DOHH2 (cell line): ENCODE data around the gene RMDN2.

ENCODE experiments used
- H3F3A ChIP-seq: fragments of 200-600 bp; sonication (generic), shearing (Covaris generic); 2 replicates; pipeline ENCODE4 v1.6.0; 2016; ENCODE audit warnings: antibody characterized with exemption, mild to moderate bottlenecking; ENCODE audit not compliant: control insufficient read depth, insufficient read depth
- H3K27ac ChIP-seq: fragments of 200-600 bp; sonication (generic); 2 replicates; pipeline ENCODE4 v1.5.1; 2014; ENCODE audit warnings: low read depth, mild to moderate bottlenecking, low read length, moderate library complexity
- H3K27me3 ChIP-seq: fragments of 200-600 bp; sonication (generic); 2 replicates; pipeline ENCODE4 v1.6.1; 2014; ENCODE audit warnings: mild to moderate bottlenecking, low read length, mixed read lengths; ENCODE audit not compliant: control insufficient read depth
- H3K36me3 ChIP-seq: fragments of 200-600 bp; sonication (generic); 2 replicates; pipeline ENCODE4 v1.6.1; 2014; ENCODE audit warnings: mild to moderate bottlenecking, low read length, moderate library complexity, mixed read lengths; ENCODE audit not compliant: control insufficient read depth
- H3K4me1 ChIP-seq: fragments of 200-600 bp; sonication (generic); 2 replicates; pipeline ENCODE4 v1.6.1; 2014; ENCODE audit warnings: mild to moderate bottlenecking, low read length, mixed read lengths; ENCODE audit not compliant: control insufficient read depth
- H3K4me2 ChIP-seq: fragments of 200-600 bp; sonication (generic); 2 replicates; pipeline ENCODE4 v1.6.0; 2014; ENCODE audit warnings: mild to moderate bottlenecking, low read length, moderate library complexity
- H3K4me3 ChIP-seq: fragments of 200-600 bp; sonication (generic); 2 replicates; pipeline ENCODE4 v1.5.1; 2014; ENCODE audit warnings: mild to moderate bottlenecking, low read length, mixed read lengths
- H3K79me2 ChIP-seq: fragments of 200-600 bp; sonication (generic); 2 replicates; pipeline ENCODE4 v1.6.1; 2014; ENCODE audit warnings: mild to moderate bottlenecking, low read length, mixed read lengths; ENCODE audit not compliant: control insufficient read depth
- H3K9me2 ChIP-seq: fragments of 200-600 bp; sonication (generic); replicated peaks from 2 replicates; pipeline ENCODE4 v1.6.1; 2014; ENCODE audit warnings: mild to moderate bottlenecking, low read length, mixed read lengths; ENCODE audit not compliant: control insufficient read depth
- H3K9me3 ChIP-seq: fragments of 200-600 bp; sonication (generic); 2 replicates; pipeline ENCODE4 v1.6.1; 2014; ENCODE audit warnings: antibody characterized with exemption, low read length, mixed read lengths; ENCODE audit not compliant: control insufficient read depth, insufficient read depth
- H4K20me1 ChIP-seq: fragments of 200-600 bp; sonication (generic); 2 replicates; pipeline ENCODE4 v1.6.0; 2014; ENCODE audit warnings: low read depth, mild to moderate bottlenecking, antibody characterized with exemption, low read length, moderate library complexity; ENCODE audit not compliant: control insufficient read depth, insufficient read depth
- EZH2phosphoT487 ChIP-seq: fragments of 200-600 bp; sonication (generic); IDR thresholded peaks from 2 replicates; pipeline ENCODE4 v1.6.1; 2017; ENCODE audit warnings: borderline replicate concordance, mild to moderate bottlenecking, antibody characterized with exemption, low read length, moderate library complexity, mixed read lengths
- TF ChIP-seq, protein P1 (sequence below): fragments of 200-600 bp; sonication (generic); IDR thresholded peaks from one replicate; pipeline ENCODE4 v1.5.1; 2014; ENCODE audit warnings: antibody characterized with exemption, mild to moderate bottlenecking, low read depth, low read length; ENCODE audit not compliant: poor library complexity, severe bottlenecking

RMDN2 gene

DNA sequence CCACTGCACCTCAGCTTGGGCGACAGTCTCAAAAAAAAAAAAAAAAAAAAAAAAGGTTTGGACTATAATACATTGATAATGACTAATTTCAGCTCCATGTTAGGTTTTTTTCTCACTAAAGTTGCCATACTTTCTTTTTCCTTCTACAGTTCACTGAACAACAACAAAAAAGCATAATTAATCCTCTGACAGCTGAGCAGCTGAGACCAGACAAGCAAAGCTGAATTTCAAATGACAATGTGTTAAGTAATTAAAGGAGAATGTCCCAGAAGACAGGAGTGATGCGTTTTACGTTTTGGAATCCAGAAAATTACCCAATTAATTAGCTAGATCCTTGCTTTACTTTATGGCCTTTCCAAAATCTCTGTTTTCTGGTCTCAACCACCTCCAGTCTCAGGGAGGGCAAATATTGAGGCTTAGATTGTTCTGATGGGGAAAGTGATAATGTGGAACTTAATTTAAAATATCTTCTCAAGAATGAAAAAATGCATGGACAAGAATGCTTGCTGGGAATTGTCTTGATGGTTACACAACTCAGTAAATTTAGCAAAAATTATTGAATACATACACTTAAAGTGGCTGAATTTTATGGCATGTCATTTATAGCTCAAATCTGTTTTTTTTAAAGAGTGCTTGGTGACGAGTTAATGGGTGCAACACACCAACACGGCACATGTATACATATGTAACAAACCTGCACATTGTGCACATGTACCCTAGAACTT lies 17.4 kb upstream of the RMDN2 start:
- Histone ChIP-seq H3F3A (no peaks in the 10 kb centered on the region), H4K20me1 (no peaks in the 10 kb centered on the region), H3K79me2 (no peaks in the 10 kb centered on the region), H3K4me2 (no peak overlapping the region), H3K4me1 (no peaks in the 10 kb centered on the region), H3K9me3 (no peaks in the 10 kb centered on the region), H3K9me2 (no peaks in the 10 kb centered on the region), H3K4me3 (no peak overlapping the region), H3K27me3 (no peaks in the 10 kb centered on the region), H3K27ac (no peak overlapping the region), H3K36me3 (no peaks in the 10 kb centered on the region)
- TF ChIP-seq, protein P1, sequence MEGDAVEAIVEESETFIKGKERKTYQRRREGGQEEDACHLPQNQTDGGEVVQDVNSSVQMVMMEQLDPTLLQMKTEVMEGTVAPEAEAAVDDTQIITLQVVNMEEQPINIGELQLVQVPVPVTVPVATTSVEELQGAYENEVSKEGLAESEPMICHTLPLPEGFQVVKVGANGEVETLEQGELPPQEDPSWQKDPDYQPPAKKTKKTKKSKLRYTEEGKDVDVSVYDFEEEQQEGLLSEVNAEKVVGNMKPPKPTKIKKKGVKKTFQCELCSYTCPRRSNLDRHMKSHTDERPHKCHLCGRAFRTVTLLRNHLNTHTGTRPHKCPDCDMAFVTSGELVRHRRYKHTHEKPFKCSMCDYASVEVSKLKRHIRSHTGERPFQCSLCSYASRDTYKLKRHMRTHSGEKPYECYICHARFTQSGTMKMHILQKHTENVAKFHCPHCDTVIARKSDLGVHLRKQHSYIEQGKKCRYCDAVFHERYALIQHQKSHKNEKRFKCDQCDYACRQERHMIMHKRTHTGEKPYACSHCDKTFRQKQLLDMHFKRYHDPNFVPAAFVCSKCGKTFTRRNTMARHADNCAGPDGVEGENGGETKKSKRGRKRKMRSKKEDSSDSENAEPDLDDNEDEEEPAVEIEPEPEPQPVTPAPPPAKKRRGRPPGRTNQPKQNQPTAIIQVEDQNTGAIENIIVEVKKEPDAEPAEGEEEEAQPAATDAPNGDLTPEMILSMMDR, result no peak
- TF ChIP-seq EZH2phosphoT487, result no peak

DNA sequence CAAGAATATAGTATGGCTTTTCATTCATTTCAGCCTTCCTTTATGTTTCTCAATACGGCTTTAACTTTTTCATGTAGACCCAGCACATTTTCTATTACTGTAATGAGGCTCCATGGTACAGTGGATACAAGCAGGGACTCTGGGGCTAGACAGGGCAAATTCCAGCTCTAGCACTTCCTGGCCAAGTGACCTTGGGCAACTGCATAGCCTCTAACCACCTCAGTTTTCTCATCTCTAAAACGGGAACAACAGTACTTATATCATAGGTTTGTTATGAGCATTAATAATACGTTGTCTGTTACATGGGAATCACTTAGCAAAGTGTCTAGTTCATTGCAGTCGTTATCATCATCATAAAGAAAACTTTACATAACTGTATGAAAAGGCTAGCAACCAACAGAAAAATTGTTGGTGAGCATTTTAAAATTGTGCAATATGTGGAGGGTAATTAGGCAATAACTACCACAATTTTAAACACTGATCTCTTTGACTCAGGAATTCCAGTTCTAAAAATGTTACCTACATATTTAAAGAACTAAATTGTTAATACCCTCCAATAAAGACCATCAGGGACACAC lies 13.7 kb upstream of the RMDN2 start:
- Histone ChIP-seq H3K4me1 (no peaks in the 10 kb centered on the region), H3K9me2 (no peaks in the 10 kb centered on the region), H4K20me1 (no peaks in the 10 kb centered on the region), H3K27me3 (no peaks in the 10 kb centered on the region), H3K36me3 (no peaks in the 10 kb centered on the region), H3K4me3 (no peak overlapping the region), H3K4me2 (no peak overlapping the region), H3K79me2 (no peaks in the 10 kb centered on the region), H3F3A (no peaks in the 10 kb centered on the region), H3K27ac (no peak overlapping the region), H3K9me3 (no peaks in the 10 kb centered on the region)
- no peak for TF ChIP-seq EZH2phosphoT487
- TF ChIP-seq, protein P1, result no peak

DNA sequence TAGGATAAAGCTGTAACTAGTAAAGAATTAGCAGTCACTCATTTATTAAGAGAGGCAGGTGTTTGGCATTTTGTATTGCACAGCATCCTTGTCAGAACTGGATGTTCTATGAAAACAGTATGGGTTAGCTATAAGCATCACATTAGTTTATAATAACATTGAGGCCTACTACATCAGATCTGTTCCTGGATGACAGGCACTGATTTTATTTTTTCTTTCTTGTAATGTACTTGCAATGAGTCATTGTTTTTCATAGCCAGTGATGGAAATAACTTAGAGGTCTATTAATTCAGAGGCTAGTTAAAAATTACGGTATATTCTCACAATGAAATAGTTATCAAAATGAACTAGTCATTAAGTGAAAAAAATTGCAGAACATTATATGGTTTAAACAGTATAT lies 13.0 kb upstream of the RMDN2 start:
- Histone ChIP-seq H3K36me3 (no peaks in the 10 kb centered on the region), H4K20me1 (no peaks in the 10 kb centered on the region), H3K79me2 (no peaks in the 10 kb centered on the region), H3K4me3 (no peak overlapping the region), H3K27me3 (no peaks in the 10 kb centered on the region), H3K9me2 (no peaks in the 10 kb centered on the region), H3K9me3 (no peaks in the 10 kb centered on the region), H3K4me2 (no peak overlapping the region), H3F3A (no peaks in the 10 kb centered on the region), H3K27ac (no peak overlapping the region), H3K4me1 (no peaks in the 10 kb centered on the region)
- TF ChIP-seq EZH2phosphoT487, result no peak
- TF ChIP-seq, protein P1, result no peak
